ENCODE measurements around the gene SPTBN4.

DNA sequence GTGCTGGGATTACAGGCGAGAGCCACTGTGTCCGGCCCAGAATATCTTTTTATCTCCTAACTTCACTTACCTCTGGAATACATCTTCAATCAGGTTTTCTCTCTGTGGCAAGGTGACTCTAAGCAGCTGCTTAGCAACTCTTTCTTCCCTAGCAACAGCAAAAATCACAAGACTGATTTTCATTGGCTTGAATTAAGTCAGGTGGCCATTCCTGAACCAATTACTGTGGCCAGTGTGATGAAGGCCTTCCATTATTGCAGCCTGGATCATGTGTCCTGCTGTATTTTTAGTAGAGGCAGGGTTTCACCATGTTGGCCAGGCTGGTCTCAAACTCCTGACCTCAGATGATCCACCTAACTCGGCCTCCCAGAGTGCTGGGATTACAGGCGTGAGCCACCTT lies 125.4 kb downstream of the SPTBN4 start:
- TF ChIP-seq, protein P1, sequence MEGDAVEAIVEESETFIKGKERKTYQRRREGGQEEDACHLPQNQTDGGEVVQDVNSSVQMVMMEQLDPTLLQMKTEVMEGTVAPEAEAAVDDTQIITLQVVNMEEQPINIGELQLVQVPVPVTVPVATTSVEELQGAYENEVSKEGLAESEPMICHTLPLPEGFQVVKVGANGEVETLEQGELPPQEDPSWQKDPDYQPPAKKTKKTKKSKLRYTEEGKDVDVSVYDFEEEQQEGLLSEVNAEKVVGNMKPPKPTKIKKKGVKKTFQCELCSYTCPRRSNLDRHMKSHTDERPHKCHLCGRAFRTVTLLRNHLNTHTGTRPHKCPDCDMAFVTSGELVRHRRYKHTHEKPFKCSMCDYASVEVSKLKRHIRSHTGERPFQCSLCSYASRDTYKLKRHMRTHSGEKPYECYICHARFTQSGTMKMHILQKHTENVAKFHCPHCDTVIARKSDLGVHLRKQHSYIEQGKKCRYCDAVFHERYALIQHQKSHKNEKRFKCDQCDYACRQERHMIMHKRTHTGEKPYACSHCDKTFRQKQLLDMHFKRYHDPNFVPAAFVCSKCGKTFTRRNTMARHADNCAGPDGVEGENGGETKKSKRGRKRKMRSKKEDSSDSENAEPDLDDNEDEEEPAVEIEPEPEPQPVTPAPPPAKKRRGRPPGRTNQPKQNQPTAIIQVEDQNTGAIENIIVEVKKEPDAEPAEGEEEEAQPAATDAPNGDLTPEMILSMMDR (IDR thresholded peaks at IDR 0.05) = no peak
- no peak for TF ChIP-seq POLR2A (IDR thresholded peaks at IDR 0.05)
